Activated T-cell treated with anti-CD3 and anti-CD28 coated beads for 1 hour (primary cell): ENCODE data around the gene ZFP69B.
"Not testable (repeated sequence)": the region's sequence is repeated elsewhere in the genome, so short reads cannot be mapped to it uniquely, and the experiment has no call there.

Experiments used
- DNase-seq: peaks from one replicate; pipeline ENCODE4 v3.0.0-alpha.2; 2020; ENCODE audit warnings: low read depth

The ZFP69B gene

GRCh38 chr1:40435876-40436275 is 14.4 kb upstream of the ZFP69B start:
- no peak for DNase-seq

DNA sequence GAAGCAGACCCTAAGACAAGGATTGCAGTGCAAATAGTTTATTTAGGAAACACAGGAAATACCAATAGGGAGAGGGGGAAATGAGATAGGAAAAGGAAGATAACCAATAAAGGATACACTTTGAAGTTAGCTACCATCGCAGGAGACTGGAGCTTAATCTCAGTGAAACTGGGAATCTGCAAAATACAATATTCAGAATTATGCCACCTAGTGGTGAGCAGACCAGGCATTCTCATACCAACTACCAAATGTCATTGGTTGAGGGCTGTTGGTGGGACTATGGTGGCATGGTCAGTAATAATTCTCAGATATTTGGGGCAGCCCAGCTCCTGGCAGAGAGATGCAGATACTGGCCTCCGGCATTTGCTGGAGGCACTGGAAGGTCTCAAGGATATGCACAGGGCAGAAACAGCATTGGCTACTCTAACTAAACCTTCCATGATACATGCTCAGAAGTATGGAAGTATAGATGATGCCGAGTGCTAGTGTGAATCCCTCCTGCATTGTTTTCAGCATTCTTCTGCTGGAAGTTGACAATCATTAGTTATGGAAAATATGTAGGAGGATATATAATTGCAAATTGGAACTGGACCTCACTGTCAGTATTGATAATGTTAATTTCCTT is 11.8 kb upstream of the ZFP69B start:
- DNase-seq = peak; percentile 6

GRCh38 chr1:40439247-40439646 is 11.0 kb upstream of the ZFP69B start:
- no peak for DNase-seq

- DNase-seq = peak; percentile 61
Measured at GRCh38 chr1:40450495-40451237, 390 bp downstream of the ZFP69B start.

GRCh38 chr1:40451238-40451585 is 936 bp downstream of the ZFP69B start:
- DNase-seq = no peak

DNA sequence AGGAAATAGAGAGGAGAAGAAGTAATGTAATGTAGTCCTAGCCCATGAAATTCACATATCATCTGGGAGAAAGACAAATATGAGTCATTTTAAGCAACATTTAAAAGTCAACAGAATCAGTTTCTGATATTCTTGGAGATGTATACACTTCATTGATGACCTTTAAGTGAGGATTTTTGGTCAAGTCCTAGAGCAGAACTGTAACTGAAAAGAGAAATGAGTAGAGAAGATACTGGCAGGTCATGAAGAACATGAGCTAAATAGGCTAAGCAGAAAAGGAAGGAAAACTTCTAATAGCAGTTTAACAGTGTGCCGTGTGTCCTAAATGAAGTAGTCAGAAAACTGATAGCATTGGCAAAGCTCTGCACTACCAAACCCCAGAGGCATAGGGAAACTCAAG is 4.6 kb downstream of the ZFP69B start:
- no peak for DNase-seq

- no peak for DNase-seq
Measured at GRCh38 chr1:40462956-40463590, 12.8 kb downstream of the ZFP69B start.

GRCh38 chr1:40469327-40469726 is 19.1 kb downstream of the ZFP69B start:
- DNase-seq = no peak

- DNase-seq = no peak
Measured at GRCh38 chr1:40475268-40475667, 25.0 kb downstream of the ZFP69B start.

GRCh38 chr1:40476924-40477677 is 26.8 kb downstream of the ZFP69B start, which contains the start of gene ZFP69:
ZFP69 (plus strand) TSS chr1:40477290; CDS start chr1:40479362, 2,072 bp downstream.
- DNase-seq = peak; percentile 56

GRCh38 chr1:40477678-40478053 is 27.4 kb downstream of the ZFP69B start:
- DNase-seq = no peak

DNA sequence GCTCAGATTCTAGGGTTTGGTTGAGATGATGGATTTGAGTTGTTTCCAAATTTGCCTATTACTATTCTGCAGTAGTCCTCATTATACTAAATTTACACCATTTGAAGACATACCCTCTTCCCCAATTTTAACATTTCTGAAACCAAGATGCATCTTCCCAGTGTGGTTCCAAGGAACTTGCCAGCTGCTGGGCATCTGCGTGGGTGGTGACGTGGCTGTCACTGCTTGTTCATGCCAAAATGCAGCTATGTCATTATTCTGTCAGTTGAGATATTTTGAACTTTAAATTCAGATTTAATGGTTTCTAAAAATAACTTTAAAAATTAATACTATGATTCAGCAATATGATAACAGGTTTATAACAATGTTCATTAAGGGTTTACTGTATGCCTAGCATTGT is 28.0 kb downstream of the ZFP69B start:
- DNase-seq = no peak

GRCh38 chr1:40479156-40479555 is 28.9 kb downstream of the ZFP69B start:
- no peak for DNase-seq

GRCh38 chr1:40495315-40495903 is 45.1 kb downstream of the ZFP69B start:
- DNase-seq = no peak

GRCh38 chr1:40502651-40503050 is 52.4 kb downstream of the ZFP69B start:
- DNase-seq = not testable (repeated sequence)

DNA sequence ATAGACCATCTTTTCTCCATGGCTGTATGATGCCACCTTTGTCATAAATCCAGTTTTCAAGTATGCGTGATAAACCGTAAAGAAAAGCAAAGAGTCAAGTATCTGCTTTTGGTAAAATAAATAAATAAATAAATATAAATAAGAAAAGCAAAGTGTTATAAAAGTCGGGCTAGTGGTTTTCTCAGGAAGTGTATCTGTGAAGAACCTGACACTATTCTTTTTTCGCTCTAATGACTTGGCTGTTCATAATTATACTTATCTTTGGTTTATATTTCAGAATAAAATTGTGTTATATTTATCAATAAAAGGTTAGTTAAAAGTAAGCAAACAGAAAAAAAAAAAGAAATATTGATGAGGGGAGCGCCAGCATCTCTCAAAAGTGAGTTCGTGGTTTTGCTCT is 57.7 kb downstream of the ZFP69B start:
- DNase-seq = no peak

DNA sequence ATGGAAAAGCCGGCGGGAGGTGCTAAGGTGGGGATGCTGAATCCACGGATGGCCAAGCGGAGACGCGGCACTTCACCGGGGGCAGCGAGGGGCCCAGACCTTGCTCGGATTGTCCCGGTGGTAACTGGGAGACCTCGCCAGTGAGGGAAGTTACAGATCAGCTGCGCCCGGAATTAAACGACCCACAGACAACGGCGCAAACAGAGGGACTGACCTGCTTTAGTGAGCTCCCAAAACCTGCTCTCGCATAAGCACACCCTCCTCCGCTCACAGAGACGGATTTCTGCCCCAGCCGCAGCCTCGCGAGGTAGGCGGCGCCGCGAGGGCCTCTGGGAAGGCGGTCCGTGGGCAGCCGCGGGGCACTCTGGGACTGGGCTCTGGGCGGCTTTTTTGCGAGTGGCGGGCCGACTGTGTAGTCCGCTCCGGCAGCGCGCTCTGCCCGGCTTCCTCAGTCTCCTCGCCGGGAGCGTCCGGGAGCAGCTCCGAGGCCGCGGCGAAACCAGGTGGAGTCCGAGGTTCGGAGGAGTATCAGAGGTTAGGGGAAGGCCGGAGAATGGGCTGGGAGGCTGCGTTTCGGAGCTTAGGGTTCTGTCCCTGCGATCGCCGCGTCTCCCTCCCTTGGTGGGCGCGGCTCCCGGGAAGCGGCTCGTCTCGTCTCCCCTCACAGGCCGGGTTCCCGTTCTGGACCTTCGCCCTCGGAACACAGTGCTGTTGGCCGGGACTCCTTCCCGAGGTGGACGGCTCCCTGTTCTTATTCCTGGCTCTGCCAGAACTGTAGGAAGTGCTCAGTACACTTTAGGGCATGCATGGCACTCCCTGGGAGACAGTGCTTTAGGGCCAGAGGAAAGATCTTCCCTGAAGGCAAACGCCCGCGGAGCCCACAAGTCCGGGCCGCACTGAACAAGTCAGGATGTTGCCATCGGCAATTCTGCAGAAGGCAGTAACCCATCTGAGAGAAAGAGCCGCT is 58.4 kb downstream of the ZFP69B start, which contains the start of gene EXO5:
TSS of gene EXO5 (plus strand) at position 393 of the 967 bp plus-strand sequence. CDS start 5,778 bp downstream, outside the sequence.
- peak; percentile 73 for DNase-seq
